HG03442 (cell line): ENCODE data around the gene RPS6KA2.
A peak's percentile ranks its signal among the peaks of the same experiment; 100 is the strongest.

Experiments
- ATAC-seq: cut with Tn5 transposase; IDR thresholded peaks from one replicate; pipeline ENCODE4 v1.9.1; 2021; ENCODE audit warnings: mild to moderate bottlenecking, moderate library complexity; ENCODE audit not compliant: unreplicated experiment

Gene RPS6KA2

DNA sequence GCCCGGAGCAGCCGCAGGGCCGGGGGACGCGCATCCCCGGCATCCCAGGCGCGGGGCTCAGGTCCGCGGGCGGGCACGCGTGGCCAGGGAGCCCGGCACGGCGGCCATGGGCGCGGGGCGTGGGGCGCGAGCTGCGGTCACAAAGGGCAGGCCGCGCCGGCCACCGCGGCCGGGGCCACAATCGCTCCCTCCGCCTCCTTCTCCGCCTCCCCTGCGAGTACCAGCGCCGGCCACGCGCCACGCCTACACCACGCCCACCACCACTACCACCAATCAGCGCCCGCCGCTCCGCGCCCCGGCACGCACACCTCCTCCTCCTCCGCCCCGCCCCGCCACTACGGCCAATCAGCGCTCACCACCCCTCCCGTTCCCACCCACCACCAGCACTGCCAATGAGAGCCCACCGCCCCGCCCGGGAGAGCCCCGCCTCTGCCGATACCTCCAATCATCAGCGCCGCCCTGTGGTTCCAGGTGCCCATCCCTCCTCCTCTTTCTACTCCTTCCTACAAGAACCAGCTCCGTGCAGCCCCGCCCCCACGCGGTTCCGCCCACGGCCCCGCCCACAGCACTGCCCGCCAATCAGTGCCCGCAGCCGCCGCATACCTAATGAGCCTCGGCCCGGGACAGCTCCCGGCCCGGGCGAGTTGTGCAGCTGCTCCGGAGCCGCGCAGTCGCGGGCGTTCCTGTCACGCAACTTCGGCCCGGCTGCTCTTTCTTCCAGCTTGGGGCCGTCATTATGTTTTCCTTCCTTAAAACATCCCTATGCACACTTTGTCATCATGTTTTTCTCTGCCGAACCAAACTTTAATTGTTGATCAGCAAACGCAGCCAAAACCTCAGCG, at the start of gene RPS6KA2:
RPS6KA2 (minus strand) TSS at position 219 of the 842 bp plus-strand sequence. CDS start 232 bp downstream, outside the sequence.
- peak; percentile 86 for ATAC-seq

DNA sequence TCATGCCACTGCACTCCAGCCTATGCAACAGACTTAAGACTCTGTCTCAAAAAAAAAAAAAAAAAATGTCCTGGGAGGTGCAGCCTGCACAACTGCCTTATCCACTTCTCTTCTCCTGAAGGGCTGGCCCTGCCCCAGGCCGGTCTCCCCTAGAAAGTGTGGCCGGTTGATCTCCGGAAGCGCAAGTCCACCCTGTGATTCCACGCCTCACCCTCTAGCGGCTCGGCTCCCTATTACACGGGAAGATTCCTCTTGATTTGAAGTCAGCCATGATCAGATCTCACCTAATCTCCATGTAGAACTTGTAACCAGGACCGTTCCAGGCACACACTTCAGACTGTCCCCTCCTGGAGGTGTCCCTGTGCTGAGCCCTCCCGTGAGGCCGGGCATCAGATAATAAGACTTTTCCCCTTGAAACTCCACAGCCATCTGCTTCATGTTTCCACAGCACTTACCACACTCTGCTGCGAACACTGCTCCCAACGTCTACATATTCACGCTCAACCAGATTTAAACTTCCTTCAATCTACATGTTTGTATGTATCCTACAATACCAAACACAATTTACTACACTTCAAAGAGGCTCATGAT, 49.3 kb upstream of the RPS6KA2 start:
- ATAC-seq, result no peak

DNA sequence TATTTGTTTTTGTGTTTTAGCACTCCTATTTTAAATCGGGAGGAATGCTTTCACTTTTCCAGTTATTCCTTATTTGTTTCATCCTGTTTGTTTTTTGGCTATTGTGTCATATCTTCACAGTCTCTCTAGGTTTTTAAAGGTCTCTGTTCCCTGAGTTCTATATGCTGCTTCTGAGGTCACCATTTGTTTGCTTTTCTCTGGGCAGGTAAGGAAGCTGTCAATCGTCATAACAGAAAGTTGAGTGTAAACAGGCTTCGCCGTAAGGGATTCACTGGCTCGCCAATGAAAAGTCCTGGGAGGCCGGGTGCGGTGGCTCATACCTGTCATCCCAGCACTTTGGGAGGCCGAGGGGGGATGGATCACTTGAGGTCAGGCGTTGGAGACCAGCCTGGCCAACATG, 48.7 kb upstream of the RPS6KA2 start:
- ATAC-seq, result no peak

DNA sequence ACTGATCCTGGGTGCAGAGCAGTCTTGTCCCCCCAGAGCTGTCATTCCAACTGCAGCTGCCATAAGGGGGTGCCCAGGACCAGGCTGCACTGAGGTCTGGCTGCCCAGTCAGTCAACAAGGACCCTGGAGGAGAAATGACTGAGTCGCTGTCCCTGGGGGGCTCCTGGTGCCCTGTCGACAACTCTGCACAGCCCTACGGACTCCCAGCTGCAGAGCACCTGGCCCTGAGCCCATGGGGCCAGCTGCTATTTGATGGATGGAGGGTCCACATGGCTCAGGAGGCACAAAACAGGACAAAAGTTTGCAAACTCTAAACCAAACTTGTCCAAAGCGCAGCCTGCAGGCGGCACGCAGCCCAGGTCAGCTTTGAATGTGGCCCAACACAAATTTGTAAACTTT, 46.3 kb upstream of the RPS6KA2 start:
- no peak for ATAC-seq

DNA sequence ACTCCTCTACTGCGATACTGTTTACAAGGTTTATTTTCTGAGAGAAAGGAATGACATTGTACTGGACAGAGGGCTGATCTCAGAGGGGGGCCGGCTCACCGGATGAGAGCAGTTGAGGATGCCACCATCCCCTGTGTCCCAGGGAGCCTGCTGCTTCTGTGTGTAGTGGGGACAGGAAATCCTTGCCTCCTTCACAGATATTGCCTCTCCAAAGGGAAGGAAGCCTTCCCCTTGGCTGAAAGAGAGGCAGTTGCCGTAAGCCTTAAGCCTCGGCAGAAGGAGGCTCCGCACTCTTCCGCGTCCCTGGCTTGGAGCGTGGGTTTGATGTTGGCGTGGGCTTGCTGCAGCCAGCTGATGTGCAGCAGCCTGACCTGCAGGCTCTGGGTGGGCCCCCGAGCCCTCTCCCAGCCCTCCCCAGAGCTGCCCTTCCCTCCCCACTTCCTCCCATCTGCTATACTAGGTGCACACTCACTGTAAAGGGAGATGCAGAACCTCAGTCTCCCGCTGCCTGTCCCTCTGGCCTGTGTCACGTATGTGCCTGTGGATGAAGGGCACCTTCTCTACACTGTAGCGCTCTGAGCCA, 45.7 kb upstream of the RPS6KA2 start:
- ATAC-seq, result no peak

DNA sequence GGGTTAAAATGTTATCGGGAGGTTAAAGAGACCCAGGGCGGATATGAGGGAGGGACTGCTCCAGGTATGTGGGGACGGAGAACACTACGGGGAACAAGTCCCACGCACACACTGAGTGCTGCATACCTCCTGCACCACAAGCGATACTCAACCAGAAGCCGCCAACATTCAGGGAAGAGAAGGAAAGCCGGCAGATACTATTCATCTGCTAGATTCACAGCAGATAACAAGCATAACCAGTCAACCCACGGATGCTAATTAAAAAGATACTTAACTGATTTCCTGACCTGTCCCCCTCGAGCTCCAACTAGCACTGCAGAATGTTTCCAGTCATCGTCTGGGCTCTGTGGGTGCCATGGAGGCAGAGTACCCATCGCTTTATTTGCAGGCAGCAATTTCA, 45.1 kb upstream of the RPS6KA2 start:
- ATAC-seq, result no peak

DNA sequence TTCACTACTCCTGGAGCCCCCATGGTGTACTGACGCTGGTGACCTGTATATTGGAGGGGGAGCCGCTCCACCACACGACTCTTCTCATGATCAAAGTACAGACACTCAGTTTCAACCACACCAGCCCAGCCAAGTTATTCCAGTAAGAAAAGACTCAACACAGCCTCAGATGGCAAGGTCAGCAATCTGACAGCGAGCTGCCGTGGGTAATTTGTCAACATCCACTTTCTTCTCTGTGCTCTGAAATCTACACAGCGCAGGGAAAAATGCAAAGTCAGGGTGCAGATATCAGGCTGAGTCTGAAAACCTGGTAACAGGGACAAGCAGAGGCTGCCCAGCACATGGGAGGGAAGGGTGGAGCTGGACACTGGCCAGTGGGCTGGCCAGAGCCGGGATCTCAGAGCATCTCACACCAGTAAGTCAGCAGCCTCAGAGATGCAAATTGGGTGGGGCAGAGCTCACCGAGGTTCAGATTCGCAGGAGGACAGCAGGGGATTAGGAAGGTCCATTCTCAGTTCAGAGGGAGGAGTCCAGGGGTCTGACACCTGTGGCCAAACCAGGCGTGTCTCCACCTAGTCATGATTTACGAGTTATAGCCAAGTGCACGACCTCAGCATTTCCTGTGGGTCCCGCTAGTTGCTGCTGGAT, 44.5 kb upstream of the RPS6KA2 start:
- no peak for ATAC-seq

DNA sequence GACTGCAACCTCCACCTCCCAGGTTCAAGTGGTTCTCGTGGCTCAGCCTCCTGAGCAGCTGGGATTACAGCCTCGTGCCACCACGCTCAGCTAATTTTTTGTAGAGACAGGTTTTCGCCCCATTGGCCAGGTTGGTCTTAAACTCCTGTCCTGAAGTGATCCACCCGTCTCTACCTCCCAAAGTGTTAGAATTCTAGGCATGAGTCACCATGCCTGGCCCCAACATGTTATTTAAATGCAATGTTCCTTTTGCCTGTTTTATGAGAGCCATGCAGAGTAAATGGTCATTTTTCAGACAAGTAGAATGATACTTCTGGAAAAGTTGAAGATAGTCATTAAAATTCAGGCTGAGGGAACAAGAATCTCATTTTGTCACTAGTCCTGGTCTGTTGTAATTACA, 43.8 kb upstream of the RPS6KA2 start:
- ATAC-seq, result no peak

DNA sequence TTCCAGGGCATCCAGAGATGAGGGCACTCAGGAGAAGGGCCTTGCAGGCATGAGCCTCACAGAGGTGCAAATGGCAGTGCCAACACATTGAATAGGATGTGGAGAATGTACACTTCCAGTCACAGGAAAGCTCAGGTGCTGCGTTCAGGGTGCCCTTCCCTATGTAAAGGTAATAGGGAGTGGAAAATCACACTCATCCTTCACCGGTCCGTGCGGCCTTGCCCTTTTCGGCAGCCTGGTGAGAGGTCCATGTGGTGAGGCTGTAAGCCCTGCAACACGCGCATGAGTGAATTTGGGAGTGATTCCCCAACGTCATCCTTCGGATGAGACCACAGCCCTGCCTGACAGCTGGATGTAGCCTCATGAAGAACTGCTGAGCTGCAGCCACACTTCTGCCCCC, 43.0 kb upstream of the RPS6KA2 start:
- no peak for ATAC-seq

DNA sequence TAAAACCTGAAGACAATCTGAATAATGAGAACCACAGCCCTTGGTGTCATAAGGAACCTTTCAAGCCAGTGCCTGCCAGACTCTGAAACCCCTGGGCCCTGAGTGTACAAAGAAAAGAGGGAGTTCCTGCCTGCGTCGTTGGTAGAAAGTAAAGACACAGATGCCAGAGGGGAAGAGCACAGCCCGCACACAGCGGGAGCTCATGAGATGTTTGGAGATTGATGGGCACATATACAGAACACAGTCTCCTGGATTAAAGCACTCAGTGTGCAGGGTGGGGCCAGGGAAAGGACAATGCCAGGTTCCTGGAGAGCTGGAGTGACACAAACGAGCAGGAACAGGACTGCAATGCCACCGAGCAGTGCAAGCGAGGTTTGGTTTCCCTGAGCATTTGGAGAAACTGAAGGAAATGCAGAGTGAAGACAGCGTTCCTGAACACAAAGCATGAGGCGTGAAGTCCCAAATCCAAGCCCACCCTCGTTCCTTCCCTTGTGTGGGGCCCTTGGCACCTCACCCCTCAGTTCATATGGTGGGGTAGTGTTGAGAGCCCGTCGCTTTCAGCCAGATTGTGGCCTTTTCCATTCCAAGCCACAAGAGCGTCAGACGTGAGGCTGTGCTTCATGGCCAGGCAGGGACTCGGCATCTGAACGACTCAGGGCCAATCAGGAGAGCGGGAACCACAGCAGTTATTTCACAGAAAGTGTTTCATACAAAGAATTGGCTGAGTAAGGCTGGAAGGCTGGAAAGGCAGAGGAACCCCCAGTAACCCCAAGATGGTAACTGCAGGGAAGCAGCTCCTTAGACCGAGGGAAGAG, 41.0 kb upstream of the RPS6KA2 start:
- ATAC-seq, result no peak

DNA sequence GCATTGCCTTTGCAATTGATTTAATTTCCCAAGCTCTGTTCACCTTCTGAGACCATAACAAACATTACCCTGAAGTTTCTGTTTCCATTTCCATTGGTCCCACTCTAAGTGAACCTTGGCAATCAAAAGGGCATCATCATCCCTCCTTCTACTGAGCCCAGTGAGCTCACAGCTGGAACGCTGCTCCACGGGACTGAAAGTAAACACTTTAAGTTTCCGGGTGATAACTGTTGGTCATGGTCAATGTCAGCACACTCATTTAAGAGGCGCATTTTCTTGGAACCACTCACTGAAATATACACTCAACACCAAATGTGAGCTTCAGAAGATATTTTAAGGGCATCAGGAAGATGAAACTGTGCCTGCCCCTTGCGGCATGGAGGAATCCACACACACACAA, 37.1 kb upstream of the RPS6KA2 start:
- no peak for ATAC-seq

DNA sequence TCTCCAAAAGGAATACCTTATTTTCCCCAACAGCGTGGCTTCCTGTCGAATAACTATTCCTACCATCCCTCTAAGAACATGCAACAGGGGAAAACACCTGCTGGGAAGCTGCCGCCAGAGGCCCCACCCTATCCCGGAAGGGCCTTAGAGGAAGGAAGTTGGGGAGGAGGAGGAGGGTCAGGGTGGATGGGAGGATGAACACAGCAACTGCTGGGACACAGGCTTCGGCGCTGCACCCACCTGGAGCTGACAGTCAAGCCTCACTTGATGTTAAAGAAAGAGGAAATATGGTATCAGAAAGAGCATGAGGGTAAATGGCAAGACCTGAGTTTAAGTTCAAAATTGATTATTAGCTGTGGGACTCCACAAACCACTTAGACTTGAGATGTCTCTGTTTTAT, 36.5 kb upstream of the RPS6KA2 start:
- no peak for ATAC-seq

DNA sequence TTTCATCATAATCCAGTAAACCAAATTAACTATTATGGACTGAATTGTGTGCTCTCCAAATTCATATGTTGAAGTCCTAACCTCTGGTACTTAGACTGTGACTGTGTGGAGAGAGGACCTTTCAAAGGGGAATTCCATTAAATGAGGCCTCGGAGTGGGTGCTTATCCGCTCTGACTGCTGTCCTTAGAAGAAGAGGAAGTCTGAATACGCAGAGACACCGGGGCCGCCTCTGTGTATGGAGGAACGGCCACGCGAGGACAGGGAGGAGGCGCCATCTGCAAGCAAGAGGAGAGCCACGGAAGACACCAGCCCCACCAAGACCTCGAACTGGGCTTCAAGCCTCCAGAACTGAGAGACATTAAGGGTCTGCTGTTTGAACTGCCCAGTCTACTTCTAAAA, 35.6 kb upstream of the RPS6KA2 start:
- no peak for ATAC-seq

DNA sequence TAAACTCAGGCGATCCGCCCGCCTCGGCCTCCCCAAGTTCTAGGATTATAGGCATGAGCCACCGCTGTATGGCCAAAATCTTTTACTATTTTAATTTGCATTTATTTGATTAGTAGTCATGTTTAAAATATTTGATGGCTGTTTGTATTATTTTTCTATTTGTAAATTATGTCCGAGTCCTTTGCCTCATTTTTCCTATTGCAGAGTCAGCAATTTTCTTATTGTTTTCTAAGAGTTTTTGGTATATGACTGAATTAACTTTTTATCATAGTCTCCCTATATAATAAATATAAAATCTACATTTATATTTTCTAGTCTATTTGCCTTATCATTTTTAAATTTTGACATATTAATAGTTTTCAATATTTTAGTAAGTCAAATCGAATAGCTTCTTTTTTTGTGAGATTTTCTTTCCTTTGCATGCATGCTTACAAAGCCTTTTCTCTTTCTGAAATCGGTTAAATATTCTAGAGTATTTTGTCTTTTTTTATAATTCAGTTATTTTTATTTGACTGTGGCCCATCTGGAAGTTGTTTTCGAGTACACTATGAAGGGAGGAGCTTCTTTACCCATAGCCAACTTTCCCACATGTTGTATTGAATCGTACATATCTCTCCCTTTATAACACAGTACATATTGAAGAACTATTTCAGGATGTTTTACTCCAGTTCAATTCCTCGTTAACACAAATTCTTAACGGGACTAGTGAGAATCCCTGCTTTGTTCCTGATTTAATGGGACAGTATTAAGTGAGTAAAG, 34.5 kb upstream of the RPS6KA2 start:
- no peak for ATAC-seq

DNA sequence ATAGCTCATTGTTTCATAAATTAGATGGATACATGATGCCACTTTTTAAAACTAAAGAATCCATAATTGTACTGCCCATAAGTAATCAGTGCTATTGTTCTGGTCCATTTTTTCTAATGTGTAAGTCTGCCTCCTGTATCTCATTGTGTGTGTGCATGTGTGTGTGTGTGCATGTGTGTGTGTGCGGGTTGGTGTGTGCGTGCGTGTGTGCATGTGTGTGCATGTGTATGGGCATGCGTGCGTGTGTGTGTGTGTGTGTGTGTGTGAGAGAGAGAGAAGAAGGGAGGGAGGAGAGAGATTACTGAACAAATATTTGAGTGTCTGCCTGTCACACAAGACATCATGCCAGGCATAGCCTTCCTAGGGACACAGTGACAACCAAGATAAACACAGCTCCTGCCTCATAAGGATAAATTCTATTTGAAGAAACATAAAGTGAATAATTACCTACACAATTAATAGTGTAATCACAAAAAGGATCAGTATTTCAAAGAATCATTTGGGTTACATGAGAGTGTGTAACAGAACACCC, 33.2 kb upstream of the RPS6KA2 start:
- no peak for ATAC-seq

DNA sequence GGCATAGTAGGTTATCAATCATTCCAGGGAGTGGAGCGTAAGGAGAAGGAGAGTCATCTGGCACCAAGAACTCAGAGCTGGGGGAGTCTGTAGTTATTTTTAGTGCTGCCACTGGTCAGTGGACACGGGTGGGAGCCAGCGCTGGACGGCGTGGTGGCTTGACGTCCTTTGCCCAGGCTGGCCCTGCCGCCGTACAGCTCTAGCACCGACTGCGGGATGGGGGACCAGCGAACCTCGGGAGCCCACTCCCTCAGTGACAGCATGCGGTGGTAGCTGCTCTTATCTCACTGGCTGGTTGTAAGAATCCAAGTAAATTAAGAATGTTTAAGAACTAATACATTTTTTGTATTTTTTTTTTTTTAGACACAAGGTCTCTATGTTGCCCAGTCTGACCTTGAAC, 32.5 kb upstream of the RPS6KA2 start:
- ATAC-seq, result no peak

DNA sequence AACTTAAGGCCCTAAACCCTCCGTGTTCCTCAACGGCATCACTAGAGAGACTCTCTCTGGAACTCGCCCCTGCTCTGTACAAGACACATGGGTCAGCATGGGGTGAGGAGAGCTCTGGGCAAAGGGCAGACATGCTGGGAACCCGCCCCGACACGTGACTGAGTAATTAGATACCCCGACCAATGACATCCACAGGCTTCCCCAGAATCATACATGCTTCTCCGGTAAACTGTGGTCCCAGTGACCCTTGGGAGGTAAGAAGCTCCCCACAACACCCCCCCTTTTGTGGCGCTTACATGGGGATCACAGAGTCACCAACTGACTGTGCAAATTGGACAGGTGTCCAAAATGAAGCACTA, 31.7 kb upstream of the RPS6KA2 start:
- no peak for ATAC-seq

DNA sequence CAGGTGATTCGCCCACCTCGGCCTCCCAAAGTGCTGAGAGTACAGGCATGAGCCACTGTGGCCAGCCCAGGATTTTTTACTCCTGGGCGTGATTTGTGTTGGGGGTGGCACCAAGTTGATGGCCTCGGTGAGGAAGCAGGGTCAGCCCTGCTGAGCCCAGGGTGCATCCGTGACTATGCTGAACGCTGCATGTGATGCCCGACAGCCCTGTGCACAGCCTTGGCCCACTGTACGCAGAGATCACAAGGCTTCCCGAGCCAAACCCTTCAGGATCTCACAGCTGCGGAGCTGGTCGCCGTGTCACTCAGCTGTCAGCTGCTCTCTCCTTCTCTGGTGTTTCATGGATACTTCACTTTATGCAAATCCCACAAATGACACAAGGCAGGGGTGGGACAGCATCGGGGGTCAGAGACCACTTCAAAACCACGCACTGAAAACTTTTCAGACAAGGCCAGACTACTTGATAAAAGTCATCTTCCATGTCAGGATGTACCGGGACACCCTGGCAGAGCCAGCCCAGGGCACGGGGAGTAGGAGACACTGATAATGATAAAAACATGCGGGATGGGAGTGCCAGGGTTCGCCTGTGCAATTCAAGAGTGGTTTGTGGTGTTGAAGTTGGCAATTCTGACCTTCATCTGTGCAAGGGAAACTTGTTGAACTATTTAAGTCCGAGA, 31.2 kb upstream of the RPS6KA2 start:
- ATAC-seq, result no peak

DNA sequence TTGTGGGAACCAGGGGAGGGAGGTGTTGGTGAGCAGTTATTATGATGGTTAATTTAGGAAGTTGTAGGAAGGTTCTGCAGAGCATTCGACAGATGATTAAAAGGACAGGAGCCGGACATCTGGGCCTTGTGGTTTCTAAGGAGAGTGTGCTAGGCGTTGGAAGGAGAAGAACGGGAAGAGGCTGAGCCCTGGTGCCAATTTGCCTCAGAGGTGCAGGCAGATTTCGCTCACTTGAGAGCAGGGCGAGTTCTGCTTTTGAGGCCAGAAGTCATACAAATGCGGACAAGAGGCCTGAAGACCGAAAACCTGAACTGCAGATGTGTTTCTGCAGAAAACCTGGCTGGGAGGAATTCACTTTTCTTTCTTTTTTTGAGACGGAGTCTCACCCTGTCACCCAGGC, 30.5 kb upstream of the RPS6KA2 start:
- no peak for ATAC-seq
